Endothelial cell of umbilical vein (primary cell): Measurements from ENCODE around the gene DKKL1. TPM values are rescaled to one million over a fixed set of nuclear protein-coding genes. Genes with fewer than 3 reads are reported as not detected.

Experiments
- BruUV-seq: library from RNA; stranded (reverse); fragments of 400-500 nt; replicated peaks from 2 replicates; lab custom pipeline; 2021; lab: Mats Ljungman, UMichigan
- CTCF ChIA-PET: fragments of 300-600, 350-600 bp; sonication (Branson Sonifier 250); formaldehyde crosslinking; loops from one replicate; lab custom pipeline; 2021; ENCODE audit warnings: antibody characterized with exemption, inconsistent platforms; lab: Charles Lee
- POLR2A ChIA-PET: fragments of 300-600, 350-600 bp; sonication (Branson Sonifier 250); formaldehyde crosslinking; loops from one replicate; lab custom pipeline; 2021; ENCODE audit warnings: antibody characterized with exemption, inconsistent platforms; lab: Charles Lee
- DNase-seq: peaks from one replicate; pipeline ENCODE4 v3.0.0-alpha.2; 2011; ENCODE audit warnings: low read depth, low spot score
- FAIRE-seq: peaks from 2 replicates; lab custom pipeline; 2011; peaks lifted over from hg19 to GRCh38; lab: Jason Lieb, UNC
- H2AFZ ChIP-seq: 2 replicates; pipeline ENCODE4 v1.6.0; 2012; ENCODE audit warnings: low read depth, low read length, control low read depth, inconsistent platforms
- H3K27ac ChIP-seq: 2 replicates; pipeline ENCODE4 v1.5.1; 2011; ENCODE audit warnings: low read depth, mild to moderate bottlenecking, control low read depth, low read length, moderate library complexity; ENCODE audit not compliant: insufficient read depth
- H3K27me3 ChIP-seq, 2 experiments: 2 replicates each; pipeline versions ENCODE4 v1.6.0 to v1.6.1; 2011; ENCODE audit warnings: low read length in 2 of 2, mixed read lengths in 1 of 2; ENCODE audit not compliant: control insufficient read depth in 2 of 2, insufficient read depth in 2 of 2
- H3K36me3 ChIP-seq, 2 experiments: 2 replicates in 1 of 2; 3 replicates in 1 of 2; pipeline ENCODE4 v1.5.1; 2011; ENCODE audit warnings: low read length in 2 of 2, mild to moderate bottlenecking in 1 of 2, moderate library complexity in 1 of 2; ENCODE audit not compliant: control insufficient read depth in 2 of 2, insufficient read depth in 2 of 2; ENCODE audit errors: extremely low read depth in 1 of 2
- H3K4me1 ChIP-seq: 3 replicates; pipeline ENCODE4 v1.5.1; 2011; ENCODE audit warnings: mild to moderate bottlenecking, low read length; ENCODE audit not compliant: control insufficient read depth, insufficient read depth; ENCODE audit errors: extremely low read depth
- H3K4me2 ChIP-seq: 2 replicates; pipeline ENCODE4 v1.6.1; 2011; ENCODE audit warnings: low read length, control low read depth, mixed read lengths; ENCODE audit not compliant: insufficient read depth
- H3K4me3 ChIP-seq, 3 experiments: fragments of 200-600 bp in 1 of 3; sonication (generic), shearing (Covaris generic) in 1 of 3; replicated peaks in 1 of 3; 2 replicates each; pipeline ENCODE4 v1.5.1; 2011 to 2016; ENCODE audit warnings: control low read depth in 3 of 3, low read length in 3 of 3, mild to moderate bottlenecking in 2 of 3, inconsistent platforms in 1 of 3, low read depth in 1 of 3, moderate library complexity in 1 of 3; ENCODE audit not compliant: insufficient read depth in 1 of 3
- H3K79me2 ChIP-seq: 2 replicates; pipeline ENCODE4 v1.6.0; 2012; ENCODE audit warnings: low read length, inconsistent platforms; ENCODE audit not compliant: control insufficient read depth, insufficient read depth
- H3K9ac ChIP-seq: replicated peaks from 2 replicates; pipeline ENCODE3; 2011; ENCODE audit warnings: low read length, control low read depth; ENCODE audit not compliant: insufficient read depth; ENCODE audit errors: extremely low read depth
- H3K9me1 ChIP-seq: replicated peaks from 3 replicates; pipeline ENCODE4 v1.6.0; 2011; ENCODE audit warnings: mild to moderate bottlenecking, low read length; ENCODE audit not compliant: control insufficient read depth, insufficient read depth; ENCODE audit errors: extremely low read depth
- H3K9me3 ChIP-seq: replicated peaks from 2 replicates; pipeline ENCODE4 v1.5.1; 2012; ENCODE audit warnings: low read length, inconsistent platforms; ENCODE audit not compliant: control insufficient read depth, insufficient read depth
- H4K20me1 ChIP-seq: replicated peaks from 2 replicates; pipeline ENCODE3; 2011; ENCODE audit warnings: mild to moderate bottlenecking, low read length; ENCODE audit not compliant: control insufficient read depth, insufficient read depth; ENCODE audit errors: extremely low read depth
- EZH2 ChIP-seq: IDR thresholded peaks from 2 replicates; pipeline ENCODE4 v1.6.1; 2012; ENCODE audit warnings: borderline replicate concordance, low read depth, mild to moderate bottlenecking, moderate library complexity, low read length, inconsistent platforms; ENCODE audit not compliant: severe bottlenecking
- FOS ChIP-seq: IDR thresholded peaks from 2 replicates; pipeline ENCODE4 v1.6.1; 2011; ENCODE audit warnings: mild to moderate bottlenecking, low read length, moderate library complexity, borderline replicate concordance; ENCODE audit not compliant: insufficient read depth
- GATA2 ChIP-seq: IDR thresholded peaks from 2 replicates; pipeline ENCODE4 v1.7.0; 2011; ENCODE audit warnings: low read depth, mild to moderate bottlenecking, moderate library complexity, mixed read lengths, low read length; ENCODE audit not compliant: insufficient read length, insufficient read depth
- JUN ChIP-seq: IDR thresholded peaks from 2 replicates; pipeline ENCODE4 v1.6.1; 2011; ENCODE audit warnings: borderline replicate concordance, low read depth; ENCODE audit not compliant: insufficient read length, insufficient read depth
- MYC ChIP-seq: IDR thresholded peaks from one replicate; pipeline ENCODE4 v1.6.1; 2011; ENCODE audit warnings: mild to moderate bottlenecking, low read depth, low read length
- POLR2A ChIP-seq: IDR thresholded peaks from 2 replicates; pipeline ENCODE4 v1.6.1; 2012; ENCODE audit warnings: low read depth, mild to moderate bottlenecking, control low read depth, low read length
- POLR2AphosphoS5 ChIP-seq: IDR thresholded peaks from 2 replicates; pipeline ENCODE4 v1.6.1; 2012; ENCODE audit warnings: low read depth, mild to moderate bottlenecking, control low read depth, low read length, moderate library complexity; ENCODE audit not compliant: insufficient read depth
- dilution Hi-C: fragments of 300-500 bp; cut with MboI; formaldehyde crosslinking; loops from one replicate; pipeline ENCODE4 v1.15.0; 2019; ENCODE audit warnings: low sequenced_read_pairs; ENCODE audit not compliant: extremely low pct_ligation_motif_present
- intact Hi-C: fragments of 100-400 bp; cut with micrococcal nuclease; formaldehyde crosslinking; loops from one replicate; pipeline ENCODE4 v1.10.0; 2022
- polyA plus RNA-seq, 4 experiments: library from polyadenylated mRNA; depleted of rRNA in 3 of 4; stranded (reverse) in 3 of 4; unstranded in 1 of 4; fragments of >200 nt; gene quantifications; 2 replicates each; pipeline versions ENCODE4 v1.2.1 to v1.2.3, GENCODE V29; 2011 to 2012; ENCODE audit warnings: missing spikeins in 1 of 4
- total RNA-seq: library from RNA; stranded (reverse); gene quantifications from 2 replicates; pipeline ENCODE4 v1.2.3, GENCODE V29; 2021
- TF ChIP-seq, protein P1 (sequence below), 2 donors: IDR thresholded peaks; 1 replicate in 1 of 2; 2 replicates in 1 of 2; pipeline ENCODE4 v1.5.1; 2011; ENCODE audit warnings: low read length in 2 of 2, mild to moderate bottlenecking in 2 of 2, moderate library complexity in 2 of 2, control low read depth in 1 of 2, inconsistent platforms in 1 of 2, low read depth in 1 of 2; ENCODE audit not compliant: insufficient read depth in 1 of 2; ENCODE audit errors: extremely low read depth in 1 of 2
- TF ChIP-seq, protein P2 (sequence below): IDR thresholded peaks from 2 replicates; pipeline ENCODE4 v1.6.1; 2011; ENCODE audit not compliant: insufficient read depth, insufficient read length

DKKL1 gene
- total and polyA plus RNA-seq, 2 donors (not counting 3 experiments of a cell fraction or from before 2014, with no cell fraction given): 0.21 TPM; not detected in 1

GRCh38 chr19:49366110-49366509, 2.4 kb downstream of the DKKL1 start:
- H3K4me1 ChIP-seq: peaks cover 10% of the 10 kb centered on the region
- H3K9me1 ChIP-seq: no peaks in the 10 kb centered on the region
- H3K27me3 ChIP-seq: no peaks in the 10 kb centered on the region
- H3K36me3 ChIP-seq: no peaks in the 10 kb centered on the region
- no peak overlapping the region for H3K4me2 ChIP-seq
- H3K9me3 ChIP-seq: peaks cover 2% of the 10 kb centered on the region
- no peak for FAIRE-seq
- no peak overlapping the region for H2AFZ ChIP-seq
- no peak overlapping the region for H3K9ac ChIP-seq
- BruUV-seq: no TSS peak
- TF ChIP-seq GATA2: no peak
- TF ChIP-seq, protein P1, sequence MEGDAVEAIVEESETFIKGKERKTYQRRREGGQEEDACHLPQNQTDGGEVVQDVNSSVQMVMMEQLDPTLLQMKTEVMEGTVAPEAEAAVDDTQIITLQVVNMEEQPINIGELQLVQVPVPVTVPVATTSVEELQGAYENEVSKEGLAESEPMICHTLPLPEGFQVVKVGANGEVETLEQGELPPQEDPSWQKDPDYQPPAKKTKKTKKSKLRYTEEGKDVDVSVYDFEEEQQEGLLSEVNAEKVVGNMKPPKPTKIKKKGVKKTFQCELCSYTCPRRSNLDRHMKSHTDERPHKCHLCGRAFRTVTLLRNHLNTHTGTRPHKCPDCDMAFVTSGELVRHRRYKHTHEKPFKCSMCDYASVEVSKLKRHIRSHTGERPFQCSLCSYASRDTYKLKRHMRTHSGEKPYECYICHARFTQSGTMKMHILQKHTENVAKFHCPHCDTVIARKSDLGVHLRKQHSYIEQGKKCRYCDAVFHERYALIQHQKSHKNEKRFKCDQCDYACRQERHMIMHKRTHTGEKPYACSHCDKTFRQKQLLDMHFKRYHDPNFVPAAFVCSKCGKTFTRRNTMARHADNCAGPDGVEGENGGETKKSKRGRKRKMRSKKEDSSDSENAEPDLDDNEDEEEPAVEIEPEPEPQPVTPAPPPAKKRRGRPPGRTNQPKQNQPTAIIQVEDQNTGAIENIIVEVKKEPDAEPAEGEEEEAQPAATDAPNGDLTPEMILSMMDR (IDR thresholded peaks at IDR 0.05; ENCODE audit: extremely low read depth in 1 of 2, insufficient read depth in 1 of 2, low read depth in 1 of 2, low read length in 2 of 2): no peak
- TF ChIP-seq JUN: no peak
- no peak for TF ChIP-seq POLR2A
- TF ChIP-seq, protein P2, sequence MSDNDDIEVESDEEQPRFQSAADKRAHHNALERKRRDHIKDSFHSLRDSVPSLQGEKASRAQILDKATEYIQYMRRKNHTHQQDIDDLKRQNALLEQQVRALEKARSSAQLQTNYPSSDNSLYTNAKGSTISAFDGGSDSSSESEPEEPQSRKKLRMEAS: no peak
- TF ChIP-seq FOS: no peak
- no peak for TF ChIP-seq POLR2AphosphoS5
- no peak for TF ChIP-seq MYC
- TF ChIP-seq EZH2: no peak
- ChIA-PET POLR2A (no interaction called here), CTCF (interaction anchor here (1.0 kb wide), 1 partner anchor 79 kb away, joined by 3 read pairs; no protein-coding TSS in a partner anchor)
- H3K79me2 ChIP-seq: peaks cover 12% of the 10 kb centered on the region
- no peak overlapping the region for H3K27ac ChIP-seq
- dilution Hi-C loops (no loop called here), intact Hi-C loops (no loop called here)
- H4K20me1 ChIP-seq: no peaks in the 10 kb centered on the region
- DNase-seq: no peak
- H3K4me3 ChIP-seq: no peak overlapping the region
